HG03025 (cell line): ENCODE data around the gene CCDC38.
"Not testable (repeated sequence)": the region's sequence is repeated elsewhere in the genome, so short reads cannot be mapped to it uniquely, and the experiment has no call there.

ENCODE experiments used
- ATAC-seq: cut with Tn5 transposase; IDR thresholded peaks from one replicate; pipeline ENCODE4 v1.9.1; 2021; ENCODE audit warnings: mild to moderate bottlenecking, moderate library complexity; ENCODE audit not compliant: unreplicated experiment, low FRiP score

Gene CCDC38

GRCh38 chr12:95842426-95842825, 100.0 kb downstream of the CCDC38 start:
- ATAC-seq: not testable (repeated sequence)

DNA sequence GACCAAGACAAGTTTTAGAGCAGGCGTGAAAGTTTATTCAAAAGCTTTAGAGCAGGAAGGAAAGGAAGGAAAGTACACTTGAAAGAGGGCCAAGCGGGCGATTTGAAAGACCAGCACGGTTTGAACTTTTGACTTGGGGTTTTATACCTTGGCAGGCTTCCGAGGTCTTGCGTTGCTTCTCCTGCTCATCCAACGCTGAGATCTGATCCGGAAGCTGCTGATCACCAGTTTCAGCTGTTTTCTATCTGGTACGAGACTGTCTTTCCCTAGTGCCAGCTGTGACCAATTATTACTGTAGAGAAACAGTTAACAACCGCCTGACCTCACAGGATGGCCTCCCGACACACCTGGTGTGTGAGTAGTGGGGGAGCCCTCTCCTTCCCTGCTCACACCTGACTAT, 104.3 kb downstream of the CCDC38 start:
- ATAC-seq: no peak

DNA sequence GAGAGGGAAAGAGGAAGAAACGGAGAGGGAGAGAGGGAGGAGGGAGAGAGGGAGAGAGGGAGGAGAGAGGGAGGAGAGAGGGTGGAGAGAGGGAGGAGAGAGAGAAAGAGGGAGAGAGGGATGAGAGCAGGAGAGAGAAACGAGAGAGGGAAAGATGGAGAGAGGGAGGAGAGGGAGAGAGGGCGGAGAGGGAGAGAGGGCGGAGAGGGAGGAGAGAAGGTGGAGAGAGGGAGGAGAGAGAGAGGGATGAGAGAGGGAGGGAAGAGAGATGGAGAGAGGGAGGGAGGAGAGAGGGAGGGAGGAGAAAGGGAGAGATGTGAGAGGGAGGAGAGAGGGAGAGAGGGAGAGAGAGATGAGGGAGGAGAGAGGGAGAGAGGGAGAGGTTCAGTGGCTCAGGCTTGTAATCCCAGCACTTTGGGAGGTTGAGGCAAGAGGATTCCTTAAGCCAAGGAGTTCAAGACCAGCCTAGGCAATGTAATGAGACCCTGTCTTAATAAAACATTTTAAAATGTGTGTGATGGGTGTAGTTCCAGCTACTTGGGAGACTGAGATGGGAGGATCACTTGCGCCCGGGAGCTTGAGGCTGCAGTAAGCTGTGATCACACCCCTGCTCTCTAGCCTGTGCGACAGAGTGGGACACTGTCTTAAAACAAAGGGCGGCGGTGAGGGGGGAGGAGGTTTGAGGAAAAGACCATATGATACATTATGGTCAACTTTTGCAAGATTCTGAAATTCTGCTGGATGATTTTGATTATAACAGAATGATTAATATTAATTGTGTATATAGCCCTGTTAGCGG, 105.0 kb downstream of the CCDC38 start:
- no peak for ATAC-seq

- ATAC-seq: no peak
Observed at GRCh38 chr12:95836630-95837239, 105.7 kb downstream of the CCDC38 start.

GRCh38 chr12:95836185-95836609, 106.2 kb downstream of the CCDC38 start:
- ATAC-seq: no peak

DNA sequence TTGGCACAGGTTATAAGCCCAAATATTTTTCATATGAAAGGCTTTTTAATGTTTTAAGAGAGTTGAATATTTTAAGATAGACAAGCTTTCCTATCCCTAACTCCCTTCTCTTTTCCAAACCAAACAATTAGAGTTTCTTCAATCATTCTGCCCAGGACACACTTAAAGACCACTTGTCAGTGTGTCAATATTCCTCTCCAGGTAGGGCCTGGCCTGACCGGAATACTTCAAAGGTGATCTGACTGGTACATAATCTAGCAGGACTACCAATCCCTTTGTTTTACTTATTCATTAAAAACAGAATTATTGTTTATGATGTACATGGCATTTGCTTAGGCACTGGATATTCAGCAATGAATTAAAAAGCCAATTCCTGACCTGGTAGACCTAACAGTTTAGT, 107.8 kb downstream of the CCDC38 start:
- no peak for ATAC-seq

- ATAC-seq: no peak
Observed at GRCh38 chr12:95830335-95831089, 111.9 kb downstream of the CCDC38 start.

GRCh38 chr12:95829395-95829794, 113.0 kb downstream of the CCDC38 start:
- ATAC-seq: no peak

GRCh38 chr12:95820096-95820703, 122.2 kb downstream of the CCDC38 start:
- ATAC-seq: no peak
